ENCODE data around the gene NPY4R2. TPM values are rescaled to one million over a fixed set of nuclear protein-coding genes. Genes with fewer than 3 reads are reported as not detected.
"Not testable (repeated sequence)": the region's sequence is repeated elsewhere in the genome, so short reads cannot be mapped to it uniquely, and the experiment has no call there.

NPY4R2 gene
- total RNA-seq, 5 donors from 2014 or later (not counting 1 experiment from before 2014, with no cell fraction given) = not detected

DNA sequence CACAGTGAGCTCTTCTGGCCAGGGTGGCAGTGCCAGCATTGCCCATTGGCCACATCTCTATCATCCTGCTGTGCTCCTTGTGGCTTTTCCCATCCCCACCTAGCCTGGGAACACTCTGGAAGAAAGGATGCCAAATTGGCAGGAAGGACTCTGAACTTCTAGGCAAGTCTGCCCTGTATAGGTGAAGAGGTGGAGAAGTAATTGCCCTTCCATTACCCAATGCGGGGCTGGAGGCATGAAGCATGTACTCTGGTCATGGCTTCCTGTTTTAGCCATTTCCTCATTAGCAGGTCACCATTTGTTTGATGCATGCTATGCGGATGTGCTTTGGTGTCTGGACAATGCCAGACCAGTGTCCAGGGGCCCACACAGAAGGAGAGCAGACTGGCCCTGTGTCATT lies 32.1 kb upstream of the NPY4R2 start:
- CTCF ChIA-PET; H3K27me3 Mint-ChIP-seq; H3K27me3 ChIP-seq (replicated peaks in 1 of 2; ENCODE audit: control insufficient read depth in 2 of 2, extremely low read depth in 1 of 2, insufficient read depth in 2 of 2, low read length in 1 of 2); H3K4me1 Mint-ChIP-seq; H3K27ac Mint-ChIP-seq; H3K4me3 Mint-ChIP-seq; H3K4me1 ChIP-seq (ENCODE audit: control insufficient read depth in 1 of 2, extremely low read depth in 1 of 2, insufficient read depth in 2 of 2, low read length in 2 of 2); DNase-seq; H3K9me3 Mint-ChIP-seq; H3K36me3 Mint-ChIP-seq; H3K27ac ChIP-seq (ENCODE audit: low read length); H3K9me3 ChIP-seq; ATAC-seq (replicated peaks in 1 of 4); H3K4me3 ChIP-seq (ENCODE audit: control insufficient read depth in 1 of 2, extremely low read depth in 1 of 2, low read length in 1 of 2); H3K36me3 ChIP-seq (ENCODE audit: control insufficient read depth in 2 of 2, extremely low read depth in 1 of 2, insufficient read depth in 1 of 2, low read length in 1 of 2); POLR2A ChIA-PET: not testable (repeated sequence)
- WGBS (ENCODE audit: insufficient coverage) = no CpG with 5 or more reads among the region's 2 CpGs

DNA sequence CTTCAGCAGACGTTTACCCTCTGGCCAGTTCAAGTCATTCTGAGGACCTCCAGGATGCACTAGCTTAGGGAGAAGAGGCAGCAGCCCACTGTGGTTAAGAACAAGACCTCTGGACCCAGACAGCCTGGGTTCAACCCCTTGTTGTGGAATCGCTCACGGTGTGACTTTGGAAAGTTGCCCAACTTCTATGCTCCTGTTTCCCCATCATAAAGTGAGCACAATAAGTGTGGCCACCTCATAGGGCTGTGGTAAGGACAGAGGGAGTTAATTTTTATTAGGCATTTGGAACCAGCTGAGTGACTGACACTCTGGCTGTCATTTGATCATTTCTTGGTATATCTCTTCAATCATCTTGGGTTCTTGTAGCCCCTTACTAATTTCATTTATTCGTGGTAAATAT lies 31.6 kb upstream of the NPY4R2 start:
- H3K36me3 ChIP-seq (ENCODE audit: control insufficient read depth in 2 of 2, extremely low read depth in 1 of 2, insufficient read depth in 1 of 2, low read length in 1 of 2); H3K4me1 ChIP-seq (ENCODE audit: control insufficient read depth in 1 of 2, extremely low read depth in 1 of 2, insufficient read depth in 2 of 2, low read length in 2 of 2); H3K4me3 Mint-ChIP-seq; H3K27ac ChIP-seq (ENCODE audit: low read length); DNase-seq; H3K27ac Mint-ChIP-seq; CTCF ChIA-PET; H3K36me3 Mint-ChIP-seq; H3K9me3 Mint-ChIP-seq; H3K4me3 ChIP-seq (ENCODE audit: control insufficient read depth in 1 of 2, extremely low read depth in 1 of 2, low read length in 1 of 2); H3K27me3 Mint-ChIP-seq; H3K4me1 Mint-ChIP-seq; H3K27me3 ChIP-seq (replicated peaks in 1 of 2; ENCODE audit: control insufficient read depth in 2 of 2, extremely low read depth in 1 of 2, insufficient read depth in 2 of 2, low read length in 1 of 2); H3K9me3 ChIP-seq; POLR2A ChIA-PET; ATAC-seq (replicated peaks in 1 of 4): not testable (repeated sequence)
- no CpG with 5 or more reads among the region's 4 CpGs for WGBS (ENCODE audit: insufficient coverage)

DNA sequence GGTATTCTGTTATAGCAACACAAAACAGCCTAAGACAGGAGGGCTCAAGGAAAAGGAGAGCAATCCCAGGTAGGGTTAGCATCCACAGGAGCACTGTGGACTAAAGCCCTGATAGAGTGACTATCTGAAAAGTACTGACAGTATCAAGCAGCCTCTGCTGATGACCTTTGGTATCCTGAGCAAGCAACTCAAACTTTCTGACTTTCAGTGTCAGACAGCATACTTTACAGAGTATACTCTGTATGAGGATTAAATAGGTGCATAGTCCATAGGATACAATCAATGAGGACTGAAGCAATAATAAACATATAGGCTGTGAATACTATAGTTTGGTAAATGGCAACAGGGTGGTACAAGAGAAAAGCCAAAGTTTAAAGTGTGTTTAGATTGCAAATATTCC lies 27.7 kb upstream of the NPY4R2 start:
- H3K36me3 ChIP-seq (ENCODE audit: control insufficient read depth in 2 of 2, extremely low read depth in 1 of 2, insufficient read depth in 1 of 2, low read length in 1 of 2); H3K27me3 ChIP-seq (replicated peaks in 1 of 2; ENCODE audit: control insufficient read depth in 2 of 2, extremely low read depth in 1 of 2, insufficient read depth in 2 of 2, low read length in 1 of 2); H3K4me1 Mint-ChIP-seq; H3K36me3 Mint-ChIP-seq; H3K27ac ChIP-seq (ENCODE audit: low read length); H3K27me3 Mint-ChIP-seq; POLR2A ChIA-PET; DNase-seq; H3K9me3 ChIP-seq; H3K4me3 Mint-ChIP-seq; H3K4me3 ChIP-seq (ENCODE audit: control insufficient read depth in 1 of 2, extremely low read depth in 1 of 2, low read length in 1 of 2); CTCF ChIA-PET; H3K9me3 Mint-ChIP-seq; H3K4me1 ChIP-seq (ENCODE audit: control insufficient read depth in 1 of 2, extremely low read depth in 1 of 2, insufficient read depth in 2 of 2, low read length in 2 of 2); H3K27ac Mint-ChIP-seq; ATAC-seq (replicated peaks in 1 of 4): not testable (repeated sequence)

DNA sequence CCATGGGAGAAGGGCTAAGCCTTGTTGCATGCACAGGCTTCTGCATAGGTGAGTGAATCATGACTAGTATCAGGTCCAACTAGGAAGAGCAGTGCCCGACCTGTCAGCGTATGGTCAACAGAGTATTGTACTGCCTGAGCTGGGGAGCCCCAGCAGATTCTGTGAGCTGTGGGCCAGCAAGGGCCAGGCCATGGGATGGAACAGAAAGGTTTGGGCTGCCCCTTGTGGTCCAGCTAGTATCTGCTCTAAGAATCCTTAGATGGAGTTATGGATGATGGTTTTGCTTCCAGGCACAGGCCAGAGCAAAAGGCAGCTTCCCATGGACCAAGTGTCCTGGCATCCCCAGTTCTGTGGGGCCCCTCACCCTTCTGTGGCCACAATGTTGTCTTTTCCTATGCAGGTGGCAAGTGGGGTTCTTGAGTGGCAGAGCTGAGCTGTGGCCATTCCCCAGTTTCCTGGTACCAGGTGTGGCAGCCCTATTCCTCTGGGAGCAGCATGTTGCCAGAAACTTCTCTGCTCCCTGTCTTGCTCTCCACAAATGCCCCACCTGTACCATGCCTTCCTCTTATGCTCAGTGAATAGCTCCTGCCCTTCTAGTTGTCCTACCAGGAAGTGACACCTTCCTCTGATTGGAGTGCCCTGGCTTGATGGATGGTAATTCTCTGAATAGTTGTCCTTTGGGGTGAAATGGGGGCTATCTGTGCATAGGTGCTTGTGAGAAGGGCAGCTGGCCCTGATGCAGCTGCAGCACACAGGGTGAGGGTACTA lies 25.8 kb upstream of the NPY4R2 start:
- H3K27ac ChIP-seq (ENCODE audit: low read length); ATAC-seq (replicated peaks in 1 of 4); H3K4me1 ChIP-seq (ENCODE audit: control insufficient read depth in 1 of 2, extremely low read depth in 1 of 2, insufficient read depth in 2 of 2, low read length in 2 of 2); H3K36me3 Mint-ChIP-seq; H3K27ac Mint-ChIP-seq; CTCF ChIA-PET; H3K9me3 Mint-ChIP-seq; H3K4me3 Mint-ChIP-seq; H3K4me1 Mint-ChIP-seq; H3K4me3 ChIP-seq (ENCODE audit: control insufficient read depth in 1 of 2, extremely low read depth in 1 of 2, low read length in 1 of 2); DNase-seq; H3K27me3 ChIP-seq (replicated peaks in 1 of 2; ENCODE audit: control insufficient read depth in 2 of 2, extremely low read depth in 1 of 2, insufficient read depth in 2 of 2, low read length in 1 of 2); H3K36me3 ChIP-seq (ENCODE audit: control insufficient read depth in 2 of 2, extremely low read depth in 1 of 2, insufficient read depth in 1 of 2, low read length in 1 of 2); H3K27me3 Mint-ChIP-seq; H3K9me3 ChIP-seq; POLR2A ChIA-PET: not testable (repeated sequence)
- no CpG with 5 or more reads among the region's 2 CpGs for WGBS (ENCODE audit: insufficient coverage)

DNA sequence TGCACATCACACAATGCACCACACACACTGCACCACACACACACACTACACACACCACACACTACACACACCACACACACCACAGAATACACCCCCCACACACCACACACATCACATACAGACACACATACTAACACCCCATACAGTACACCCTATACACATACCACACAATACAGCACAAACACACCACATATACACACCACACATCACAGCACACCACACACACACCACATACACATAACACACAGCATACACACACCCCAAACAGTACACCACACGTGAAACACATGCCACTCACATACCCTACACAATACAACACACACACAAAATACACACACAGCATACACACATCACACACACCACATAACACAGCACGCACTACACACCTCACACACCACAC lies 23.9 kb upstream of the NPY4R2 start:
- POLR2A ChIA-PET; H3K4me3 ChIP-seq (ENCODE audit: control insufficient read depth in 1 of 2, extremely low read depth in 1 of 2, low read length in 1 of 2); H3K27ac ChIP-seq (ENCODE audit: low read length); H3K27ac Mint-ChIP-seq; H3K9me3 Mint-ChIP-seq; H3K9me3 ChIP-seq; H3K4me1 Mint-ChIP-seq; H3K4me1 ChIP-seq (ENCODE audit: control insufficient read depth in 1 of 2, extremely low read depth in 1 of 2, insufficient read depth in 2 of 2, low read length in 2 of 2); DNase-seq; H3K4me3 Mint-ChIP-seq; CTCF ChIA-PET; H3K27me3 Mint-ChIP-seq; H3K27me3 ChIP-seq (replicated peaks in 1 of 2; ENCODE audit: control insufficient read depth in 2 of 2, extremely low read depth in 1 of 2, insufficient read depth in 2 of 2, low read length in 1 of 2); H3K36me3 ChIP-seq (ENCODE audit: control insufficient read depth in 2 of 2, extremely low read depth in 1 of 2, insufficient read depth in 1 of 2, low read length in 1 of 2); ATAC-seq (replicated peaks in 1 of 4); H3K36me3 Mint-ChIP-seq: not testable (repeated sequence)
- 60% methylated on average over 1 of the region's 2 CpGs for WGBS (ENCODE audit: insufficient coverage)

DNA sequence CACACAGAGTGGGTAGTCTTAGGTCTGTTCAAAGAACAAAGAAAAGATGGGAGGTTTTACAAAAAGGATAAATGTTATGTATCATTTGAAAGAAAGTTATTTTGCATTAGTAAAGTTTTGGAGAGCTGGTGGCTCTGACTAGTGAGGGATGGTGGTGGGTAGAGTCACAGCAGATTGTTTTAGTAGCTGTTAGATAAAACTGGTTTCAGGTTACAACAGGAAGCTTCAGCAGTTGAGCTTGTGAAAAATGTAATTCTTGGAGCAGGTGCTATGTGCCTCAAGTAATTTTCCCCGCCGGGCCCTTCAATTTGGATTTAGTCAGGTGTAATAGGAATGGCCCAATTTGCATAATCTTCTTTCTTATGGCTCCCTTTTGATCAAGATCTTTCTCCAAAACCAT lies 20.6 kb upstream of the NPY4R2 start:
- H3K4me1 Mint-ChIP-seq; CTCF ChIA-PET; H3K4me3 Mint-ChIP-seq; H3K9me3 ChIP-seq; H3K27me3 Mint-ChIP-seq; H3K9me3 Mint-ChIP-seq; H3K27me3 ChIP-seq (replicated peaks in 1 of 2; ENCODE audit: control insufficient read depth in 2 of 2, extremely low read depth in 1 of 2, insufficient read depth in 2 of 2, low read length in 1 of 2); H3K4me1 ChIP-seq (ENCODE audit: control insufficient read depth in 1 of 2, extremely low read depth in 1 of 2, insufficient read depth in 2 of 2, low read length in 2 of 2); H3K27ac ChIP-seq (ENCODE audit: low read length); H3K36me3 ChIP-seq (ENCODE audit: control insufficient read depth in 2 of 2, extremely low read depth in 1 of 2, insufficient read depth in 1 of 2, low read length in 1 of 2); ATAC-seq (replicated peaks in 1 of 4); H3K4me3 ChIP-seq (ENCODE audit: control insufficient read depth in 1 of 2, extremely low read depth in 1 of 2, low read length in 1 of 2); POLR2A ChIA-PET; H3K27ac Mint-ChIP-seq; H3K36me3 Mint-ChIP-seq; DNase-seq: not testable (repeated sequence)
- no CpG with 5 or more reads among the region's 2 CpGs for WGBS (ENCODE audit: insufficient coverage)

DNA sequence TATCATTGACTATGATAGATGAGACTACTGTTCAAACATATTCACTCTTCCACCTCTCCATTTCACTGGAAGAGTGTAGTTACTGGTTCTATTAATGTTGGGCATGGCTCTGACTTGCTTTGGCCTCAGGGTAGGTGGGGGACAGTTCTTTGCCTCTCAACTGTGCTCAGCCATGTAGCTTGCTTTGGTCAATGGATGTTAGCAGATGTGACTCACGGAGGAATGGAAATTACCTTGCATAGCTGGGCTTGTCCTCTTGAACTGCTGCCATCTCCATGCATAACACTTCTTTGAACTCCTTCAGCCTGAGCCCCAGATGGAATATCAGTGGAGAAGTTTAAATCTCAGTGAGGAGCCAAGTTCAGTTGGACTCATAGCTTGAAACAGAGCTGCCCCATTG lies 9.1 kb upstream of the NPY4R2 start:
- DNase-seq; H3K4me3 Mint-ChIP-seq; H3K27me3 ChIP-seq (replicated peaks in 1 of 2; ENCODE audit: control insufficient read depth in 2 of 2, extremely low read depth in 1 of 2, insufficient read depth in 2 of 2, low read length in 1 of 2); H3K9me3 Mint-ChIP-seq; ATAC-seq (replicated peaks in 1 of 4); CTCF ChIA-PET; H3K27ac Mint-ChIP-seq; H3K4me3 ChIP-seq (ENCODE audit: control insufficient read depth in 1 of 2, extremely low read depth in 1 of 2, low read length in 1 of 2); H3K9me3 ChIP-seq; H3K4me1 Mint-ChIP-seq; POLR2A ChIA-PET; H3K27me3 Mint-ChIP-seq; H3K36me3 ChIP-seq (ENCODE audit: control insufficient read depth in 2 of 2, extremely low read depth in 1 of 2, insufficient read depth in 1 of 2, low read length in 1 of 2); H3K4me1 ChIP-seq (ENCODE audit: control insufficient read depth in 1 of 2, extremely low read depth in 1 of 2, insufficient read depth in 2 of 2, low read length in 2 of 2); H3K36me3 Mint-ChIP-seq; H3K27ac ChIP-seq (ENCODE audit: low read length): not testable (repeated sequence)
- no CpG with 5 or more reads among the region's 1 CpG for whole genome bisulfite sequencing (ENCODE audit: insufficient coverage)
